ENCODE data around the gene AUTS2. TPM values are rescaled to one million over a fixed set of nuclear protein-coding genes. Genes with fewer than 3 reads are reported as not detected.
A peak's percentile ranks its signal among the peaks of the same experiment; 100 is the strongest.
"Not testable (repeated sequence)": the region's sequence is repeated elsewhere in the genome, so short reads cannot be mapped to it uniquely, and the experiment has no call there.

AUTS2 gene
- total RNA-seq, 1 donor from 2014 or later: 71.3 TPM

GRCh38 chr7:70630818-70631457 lies 1032.7 kb downstream of the AUTS2 start:
- no peak for DNase-seq (ENCODE audit: low spot score in 2 of 2)
- no peak for FAIRE-seq

- no peak for FAIRE-seq
- no peak for DNase-seq (ENCODE audit: low spot score in 2 of 2)
Observed at GRCh38 chr7:70631718-70632117, 1033.4 kb downstream of the AUTS2 start.

- FAIRE-seq (no peak), DNase-seq (ENCODE audit: low spot score in 2 of 2) (no peak)
Observed at GRCh38 chr7:70632400-70632799, 1034.1 kb downstream of the AUTS2 start.

- DNase-seq (ENCODE audit: low spot score in 2 of 2) (no peak), FAIRE-seq (no peak)
Observed at GRCh38 chr7:70634071-70634470, 1035.8 kb downstream of the AUTS2 start.

GRCh38 chr7:70634610-70635068 lies 1036.4 kb downstream of the AUTS2 start:
- DNase-seq (ENCODE audit: low spot score in 2 of 2) (no peak), FAIRE-seq (no peak)

- DNase-seq (ENCODE audit: low spot score in 2 of 2) (no peak), FAIRE-seq (no peak)
Observed at GRCh38 chr7:70635633-70636032, 1037.4 kb downstream of the AUTS2 start.

GRCh38 chr7:70636169-70636568 lies 1037.9 kb downstream of the AUTS2 start:
- DNase-seq (ENCODE audit: low spot score in 2 of 2): no peak
- FAIRE-seq: no peak

GRCh38 chr7:70637726-70638125 lies 1039.5 kb downstream of the AUTS2 start:
- DNase-seq (ENCODE audit: low spot score in 2 of 2): no peak
- FAIRE-seq: no peak

GRCh38 chr7:70638158-70639107 lies 1040.2 kb downstream of the AUTS2 start:
- DNase-seq (ENCODE audit: low spot score in 2 of 2) (no peak), FAIRE-seq (no peak)

GRCh38 chr7:70640266-70640833 lies 1042.1 kb downstream of the AUTS2 start:
- DNase-seq (ENCODE audit: low spot score in 2 of 2) (no peak), FAIRE-seq (no peak)

- DNase-seq (ENCODE audit: low spot score in 2 of 2) (no peak), FAIRE-seq (no peak)
Observed at GRCh38 chr7:70641882-70642281, 1043.6 kb downstream of the AUTS2 start.

GRCh38 chr7:70645279-70645678 lies 1047.0 kb downstream of the AUTS2 start:
- no peak for FAIRE-seq
- DNase-seq (ENCODE audit: low spot score in 2 of 2): no peak

- FAIRE-seq: no peak
- DNase-seq (ENCODE audit: low spot score in 2 of 2): no peak
Observed at GRCh38 chr7:70645876-70646351, 1047.6 kb downstream of the AUTS2 start.

GRCh38 chr7:70646536-70647248 lies 1048.4 kb downstream of the AUTS2 start:
- DNase-seq (ENCODE audit: low spot score in 2 of 2) (no peak), FAIRE-seq (no peak)

GRCh38 chr7:70647801-70648498 lies 1049.7 kb downstream of the AUTS2 start:
- FAIRE-seq (no peak), DNase-seq (ENCODE audit: low spot score in 2 of 2) (no peak)

GRCh38 chr7:70648499-70648861 lies 1050.2 kb downstream of the AUTS2 start:
- not testable (repeated sequence) for DNase-seq (ENCODE audit: low spot score in 2 of 2); FAIRE-seq

GRCh38 chr7:70649323-70649722 lies 1051.0 kb downstream of the AUTS2 start:
- FAIRE-seq: no peak
- DNase-seq (ENCODE audit: low spot score in 2 of 2): no peak

- DNase-seq (ENCODE audit: low spot score in 2 of 2) (no peak), FAIRE-seq (no peak)
Observed at GRCh38 chr7:70654146-70654545, 1055.9 kb downstream of the AUTS2 start.

- peak in 1 of 2 donors; percentile 12 for DNase-seq (ENCODE audit: low spot score in 2 of 2)
- no peak for FAIRE-seq
Observed at GRCh38 chr7:70654979-70655378, 1056.7 kb downstream of the AUTS2 start.

- no peak for FAIRE-seq
- DNase-seq (ENCODE audit: low spot score in 2 of 2): no peak
Observed at GRCh38 chr7:70655694-70656093, 1057.4 kb downstream of the AUTS2 start.
